NCI-H1930 (cell line): ENCODE results near the gene ERGIC1.
"Not testable (repeated sequence)": the region's sequence is repeated elsewhere in the genome, so short reads cannot be mapped to it uniquely, and the experiment has no call there.

Experiments used
- DNase-seq, 2 experiments: peaks; one replicate each; lab custom pipeline; 2025; lab: John Stamatoyannopoulos, UW

The ERGIC1 gene

DNA sequence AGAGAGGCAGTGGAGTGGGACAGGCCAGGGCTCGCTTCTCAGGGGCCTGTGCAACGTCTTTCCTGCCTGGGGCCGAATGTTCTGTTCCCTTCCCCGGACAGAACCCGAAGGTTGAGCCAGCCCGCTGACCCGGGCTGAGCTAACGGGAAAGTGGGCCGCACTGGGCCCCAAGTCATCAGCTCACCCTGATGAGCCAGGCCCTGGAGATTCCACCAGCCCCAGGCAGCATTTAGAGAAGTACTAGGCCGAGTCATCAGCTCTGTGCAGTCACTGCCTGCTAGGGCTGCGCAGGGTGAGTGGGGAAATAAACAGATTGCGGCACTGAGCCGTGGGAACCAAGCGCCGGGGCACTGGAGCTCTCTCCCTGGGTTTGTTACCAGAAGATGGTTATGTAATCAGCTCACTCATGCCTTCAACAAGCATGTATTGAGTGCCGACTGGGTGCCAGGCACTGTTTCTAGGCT, 33.9 kb upstream of the ERGIC1 start:
- DNase-seq: no peak

- no peak for DNase-seq
Observed at GRCh38 chr5:172801179-172801671, 32.8 kb upstream of the ERGIC1 start.

DNA sequence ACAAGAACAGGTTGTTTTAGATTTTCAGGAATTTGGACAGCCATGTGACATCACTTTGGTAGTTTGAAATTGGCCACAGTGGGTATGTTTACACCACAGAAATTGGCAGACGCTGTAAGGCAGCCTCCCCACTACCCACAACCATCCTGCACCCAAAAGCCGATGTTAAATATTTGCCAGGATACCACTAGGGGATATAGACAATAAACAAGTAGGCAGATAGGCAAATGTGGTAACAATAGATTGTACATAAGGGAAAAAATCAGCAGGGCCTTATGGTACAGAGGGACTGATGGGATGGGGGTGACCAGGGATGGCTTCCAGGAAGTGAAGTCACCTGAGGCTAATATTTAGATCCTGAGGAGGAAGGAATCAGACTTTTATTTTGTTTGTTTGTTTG, 31.9 kb upstream of the ERGIC1 start:
- DNase-seq: no peak

DNA sequence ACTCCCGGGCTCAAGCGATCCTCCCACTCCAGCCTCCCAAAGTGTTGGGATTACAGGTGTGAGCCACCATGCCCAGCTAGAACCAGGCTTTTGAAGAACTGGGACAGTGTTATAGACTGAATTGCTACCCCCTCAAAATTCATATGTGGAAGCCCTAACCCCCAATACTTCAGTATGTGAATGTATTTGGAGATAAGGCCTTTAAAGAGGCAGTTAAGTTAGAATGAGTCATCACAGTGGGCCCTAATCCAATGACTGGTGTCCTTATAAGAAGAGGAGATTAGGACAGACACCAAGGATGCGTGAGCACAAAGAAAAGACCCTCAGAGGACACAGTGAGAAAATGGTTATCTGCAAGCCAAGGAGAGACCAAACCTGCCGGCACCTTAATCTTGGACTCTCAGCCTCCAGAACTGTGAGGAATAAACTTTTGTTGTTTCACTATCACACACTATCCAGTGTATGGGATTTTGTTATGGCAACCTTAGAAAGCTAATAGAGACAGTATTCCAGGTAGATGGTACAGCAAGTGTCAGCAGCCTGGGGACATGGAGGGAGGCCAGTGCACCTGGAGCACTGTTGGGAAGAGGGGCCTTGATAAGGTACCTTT, 31.4 kb upstream of the ERGIC1 start:
- no peak for DNase-seq

DNA sequence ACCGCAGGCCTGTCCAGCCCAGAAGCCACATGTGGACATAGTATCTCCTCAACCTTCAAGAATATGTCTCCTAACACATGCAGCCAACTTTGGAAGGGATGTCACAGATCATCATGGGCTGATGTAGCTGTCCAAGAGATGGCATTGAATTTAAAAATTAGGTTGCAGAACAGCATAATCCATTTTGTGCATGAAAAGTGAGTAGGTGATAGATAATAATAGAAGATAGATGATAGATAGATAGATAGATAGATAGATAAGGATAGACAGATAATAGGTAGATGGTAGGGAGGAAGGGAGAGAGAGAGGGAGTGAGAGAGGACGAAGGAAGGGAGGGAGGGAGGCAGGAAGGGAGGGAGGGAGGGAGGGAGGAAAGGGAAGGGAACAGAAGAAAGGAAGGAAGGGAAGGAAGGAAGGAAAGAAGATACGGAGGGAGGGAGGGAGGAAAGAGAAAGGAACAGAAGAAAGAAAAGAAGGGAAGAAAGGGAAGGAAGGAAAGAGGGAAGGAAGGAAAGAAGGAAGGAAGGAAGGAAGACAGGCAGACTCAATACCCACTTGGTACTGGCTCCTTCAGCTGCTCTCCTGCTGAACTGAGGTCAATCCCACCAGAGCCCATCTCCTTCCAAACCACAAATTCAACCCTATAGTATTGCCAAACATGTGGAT, 28.9 kb upstream of the ERGIC1 start:
- no peak for DNase-seq

- DNase-seq: no peak
Observed at GRCh38 chr5:172805736-172806255, 28.3 kb upstream of the ERGIC1 start.

- no peak for DNase-seq
Observed at GRCh38 chr5:172806897-172807672, 27.0 kb upstream of the ERGIC1 start.

GRCh38 chr5:172807766-172808311, 26.2 kb upstream of the ERGIC1 start:
- no peak for DNase-seq

DNA sequence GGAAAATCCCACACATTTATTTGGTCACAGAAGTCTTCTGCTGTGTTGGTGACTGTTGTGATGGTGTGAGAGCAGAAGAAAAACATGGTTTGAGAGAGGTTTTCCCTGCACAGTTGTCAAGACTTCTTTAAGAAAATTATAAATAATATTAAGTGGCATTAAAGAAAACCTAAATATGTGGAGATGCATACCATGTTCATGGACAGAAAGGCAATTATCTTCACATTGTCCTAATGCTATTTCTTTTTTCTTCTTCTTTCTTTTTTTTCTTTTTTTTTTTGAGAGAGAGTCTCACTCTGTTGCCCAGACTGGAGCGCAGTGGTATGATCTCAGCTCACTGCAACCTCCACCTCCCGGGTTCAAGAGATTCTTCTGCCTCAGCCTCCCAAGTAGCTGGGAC, 24.3 kb upstream of the ERGIC1 start:
- DNase-seq: no peak

GRCh38 chr5:172810996-172811395, 23.1 kb upstream of the ERGIC1 start:
- DNase-seq: not testable (repeated sequence)

DNA sequence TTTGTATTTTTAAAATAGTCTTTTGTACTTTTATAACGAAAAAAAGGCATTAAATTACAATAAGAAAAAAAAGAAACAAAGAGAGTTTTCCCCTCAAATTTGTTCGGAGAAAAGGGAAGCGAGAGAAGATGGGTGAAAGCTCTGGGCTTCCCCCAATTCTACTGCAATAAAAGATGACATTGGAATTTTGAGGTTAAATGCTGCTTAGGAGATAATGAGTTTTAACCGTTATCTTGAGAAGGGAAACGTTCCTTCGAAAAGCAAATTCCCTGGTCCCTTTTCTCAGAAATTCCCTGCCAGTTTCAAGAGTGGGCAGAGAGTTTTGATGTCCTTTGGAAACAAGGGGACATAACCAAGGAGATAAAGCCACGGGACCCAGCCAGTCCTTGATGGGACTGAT, 18.4 kb upstream of the ERGIC1 start:
- DNase-seq: no peak

GRCh38 chr5:172816925-172817562, 17.0 kb upstream of the ERGIC1 start:
- no peak for DNase-seq

DNA sequence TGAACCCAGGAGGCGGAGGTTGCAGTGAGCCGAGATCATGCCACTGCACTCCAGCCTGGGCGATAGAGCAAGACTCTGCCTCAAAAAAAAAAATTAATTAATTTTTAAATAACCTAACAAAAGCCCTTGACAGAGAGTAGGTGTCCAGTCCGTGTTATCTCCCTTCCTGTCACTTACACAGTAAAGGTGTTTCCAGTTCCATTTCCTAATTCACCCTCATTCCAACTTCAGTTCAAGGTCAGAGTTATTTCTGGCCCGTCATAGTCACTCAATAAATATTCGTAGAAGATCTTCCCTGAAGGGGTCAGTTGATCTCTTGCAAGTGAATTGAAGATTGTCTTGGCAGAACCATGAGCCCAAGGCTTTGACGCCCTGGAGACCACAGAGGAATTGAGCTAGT, 16.4 kb upstream of the ERGIC1 start:
- DNase-seq: no peak

GRCh38 chr5:172818081-172818480, 16.0 kb upstream of the ERGIC1 start:
- no peak for DNase-seq

- DNase-seq: no peak
Observed at GRCh38 chr5:172819569-172819968, 14.5 kb upstream of the ERGIC1 start.

GRCh38 chr5:172820046-172820767, 13.8 kb upstream of the ERGIC1 start:
- DNase-seq: no peak

DNA sequence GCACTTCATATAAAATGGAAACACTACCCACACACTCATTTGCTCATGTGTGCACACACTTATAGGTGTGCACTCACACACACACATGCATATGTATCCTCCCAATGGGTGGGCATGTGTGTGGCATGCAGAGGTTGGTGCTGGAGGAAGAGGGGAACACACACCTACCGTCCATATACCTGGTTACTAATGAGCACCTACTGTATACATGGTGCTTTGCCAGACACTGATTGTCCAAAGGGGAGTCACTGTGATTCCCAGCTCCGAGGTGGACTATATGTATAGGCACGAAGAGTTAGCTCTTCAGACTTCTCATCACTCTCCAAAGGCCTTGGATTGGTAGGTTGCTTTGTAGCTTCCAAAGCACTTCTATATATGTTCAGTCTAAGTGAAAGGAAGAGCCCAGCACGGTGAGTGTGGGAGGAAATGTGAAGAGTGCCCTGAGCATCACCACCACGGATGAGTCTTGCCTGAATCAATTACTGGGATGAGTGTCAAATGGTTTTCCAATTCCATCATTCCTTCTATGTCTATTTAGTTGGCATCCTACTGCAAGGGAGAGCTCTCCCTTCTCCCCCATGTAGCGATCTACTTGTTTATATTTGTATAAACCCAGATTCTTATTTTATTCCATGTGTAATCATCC, 12.6 kb upstream of the ERGIC1 start:
- no peak for DNase-seq

- DNase-seq: no peak
Observed at GRCh38 chr5:172823840-172824362, 10.2 kb upstream of the ERGIC1 start.

DNA sequence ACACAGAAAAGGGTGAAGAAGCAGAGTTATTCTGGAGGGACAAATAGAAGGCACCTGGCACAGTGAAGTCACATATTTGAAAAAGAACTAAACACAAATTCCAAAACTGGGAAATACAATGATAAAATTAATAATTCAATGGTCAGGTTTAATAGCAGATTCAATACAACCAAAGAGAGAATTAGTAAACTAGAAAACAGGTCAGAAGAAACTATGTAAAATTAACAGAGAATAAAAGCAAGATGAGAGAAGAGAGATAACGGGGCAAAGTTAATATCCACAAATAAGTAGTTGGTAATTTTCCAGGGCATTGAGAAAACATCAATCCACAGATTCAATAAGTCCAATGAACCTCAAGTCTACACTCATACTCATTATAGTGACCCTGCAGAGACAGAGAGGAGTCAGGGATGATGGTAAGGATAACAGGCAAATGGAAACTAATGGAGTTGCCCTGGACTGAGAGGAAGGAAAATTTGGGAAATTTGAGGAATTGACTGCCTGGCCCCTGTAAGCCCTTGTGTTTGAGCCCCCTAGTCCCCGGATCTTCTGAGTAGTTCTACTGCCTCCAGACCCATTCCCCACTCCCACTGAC, 8.3 kb upstream of the ERGIC1 start:
- DNase-seq: no peak

DNA sequence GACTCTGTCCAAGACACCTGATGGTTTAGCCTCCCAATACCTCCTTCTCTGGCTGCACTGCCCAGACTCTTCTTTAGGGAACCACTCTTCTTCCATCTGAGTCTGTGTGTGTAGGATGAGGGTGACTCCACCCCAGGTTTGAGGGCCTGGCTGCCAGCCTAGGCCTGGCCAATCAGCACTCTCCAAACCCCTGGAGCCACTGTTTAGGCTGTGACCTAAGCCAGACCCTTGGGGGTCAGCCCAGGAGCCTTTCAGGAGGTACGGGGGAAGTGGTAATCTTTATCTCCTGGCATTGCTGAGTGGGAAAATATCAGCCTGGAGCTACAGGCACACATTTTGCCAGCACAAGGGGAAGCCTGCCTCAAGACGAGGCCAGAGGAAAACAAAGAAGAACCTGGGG, 6.2 kb upstream of the ERGIC1 start:
- DNase-seq: no peak
